ENCODE measurements around the gene EDEM2. TPM values are rescaled to one million over a fixed set of nuclear protein-coding genes. Genes with fewer than 3 reads are reported as not detected.
"Not testable (repeated sequence)": the region's sequence is repeated elsewhere in the genome, so short reads cannot be mapped to it uniquely, and the experiment has no call there.

EDEM2 gene
- total RNA-seq, 1 donor from 2014 or later: 33.4 TPM

DNA sequence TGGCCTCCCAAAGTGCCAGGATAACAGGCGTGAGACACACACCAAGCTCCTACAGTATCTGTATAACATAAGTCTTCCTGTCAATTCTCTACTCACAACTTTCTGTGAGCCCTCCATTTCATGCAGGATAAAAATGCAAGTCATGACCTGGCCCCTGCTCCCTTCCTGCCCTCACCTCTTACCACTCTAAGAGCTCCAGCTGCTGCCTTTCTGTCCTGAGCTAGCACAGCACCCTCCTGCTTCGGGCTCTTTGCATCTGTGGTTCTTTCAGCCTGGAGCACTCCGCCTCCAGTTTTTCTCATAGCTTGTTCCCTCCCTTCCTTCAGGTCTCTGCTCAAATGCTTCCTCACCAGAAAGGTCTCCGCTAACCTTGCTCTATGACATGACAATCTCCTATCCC, 30.9 kb downstream of the EDEM2 start:
- Mint-ChIP-seq H3K9me3 (ENCODE audit: unreplicated experiment) (peaks cover 2% of the 10 kb centered on the region), H3K4me3 (ENCODE audit: unreplicated experiment) (no peak overlapping the region), H3K27ac (ENCODE audit: unreplicated experiment) (no peak overlapping the region)

DNA sequence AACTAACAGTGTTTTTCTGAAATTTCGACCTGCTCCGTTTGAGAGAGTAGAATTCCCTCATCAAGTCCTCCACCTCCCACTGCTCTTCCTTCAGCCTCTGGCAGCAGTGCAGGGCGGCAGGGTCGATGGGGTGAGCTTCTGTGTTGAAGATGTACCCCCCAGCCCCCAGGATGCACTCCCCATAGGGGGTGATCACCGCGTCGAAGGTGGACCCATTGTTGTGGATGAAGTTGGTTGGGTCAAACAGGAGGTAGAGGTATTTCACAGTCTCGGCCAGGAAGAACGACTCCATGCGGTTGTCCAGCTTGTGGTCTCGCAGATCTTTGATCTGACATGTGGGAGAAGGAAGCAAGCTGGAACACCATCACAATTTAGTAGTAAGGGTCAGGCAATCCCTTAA, 31.5 kb downstream of the EDEM2 start:
- Histone ChIP-seq H3K4me3 (ENCODE audit: insufficient read depth, low read depth, low read length) (no peak overlapping the region), H3K4me2 (ENCODE audit: low read length) (no peak overlapping the region), H3K9ac (ENCODE audit: low read length) (no peak overlapping the region), H3K27me3 (ENCODE audit: insufficient read depth, low read length) (no peaks in the 10 kb centered on the region), H3K79me2 (ENCODE audit: insufficient read depth, low read length) (no peaks in the 10 kb centered on the region), H3K4me1 (ENCODE audit: insufficient read depth, low read length) (peaks cover 24% of the 10 kb centered on the region), H4K20me1 (ENCODE audit: insufficient read depth, low read length) (no peaks in the 10 kb centered on the region), H3K27ac (ENCODE audit: low read depth, low read length) (no peak overlapping the region), H3K36me3 (ENCODE audit: insufficient read depth, low read length) (peaks cover 18% of the 10 kb centered on the region), H3K9me3 (ENCODE audit: insufficient read depth, low read depth, low read length) (no peaks in the 10 kb centered on the region), H2AFZ (ENCODE audit: low read depth, low read length) (no peak overlapping the region)
- peaks cover 20% of the 10 kb centered on the region for H3K4me1 Mint-ChIP-seq (ENCODE audit: low read depth, unreplicated experiment)
- FAIRE-seq (no peak), DNase-seq (ENCODE audit: low read depth) (no peak)
- peaks cover 2% of the 10 kb centered on the region for H3K9me3 Mint-ChIP-seq (ENCODE audit: unreplicated experiment)
- no peak overlapping the region for H3K4me3 Mint-ChIP-seq (ENCODE audit: unreplicated experiment)
- no peaks in the 10 kb centered on the region for H3K27me3 Mint-ChIP-seq (ENCODE audit: low read depth, unreplicated experiment)
- TF ChIP-seq EZH2 (IDR thresholded peaks at IDR 0.05; ENCODE audit: insufficient read depth, low read length): no peak
- TF ChIP-seq, protein P1, sequence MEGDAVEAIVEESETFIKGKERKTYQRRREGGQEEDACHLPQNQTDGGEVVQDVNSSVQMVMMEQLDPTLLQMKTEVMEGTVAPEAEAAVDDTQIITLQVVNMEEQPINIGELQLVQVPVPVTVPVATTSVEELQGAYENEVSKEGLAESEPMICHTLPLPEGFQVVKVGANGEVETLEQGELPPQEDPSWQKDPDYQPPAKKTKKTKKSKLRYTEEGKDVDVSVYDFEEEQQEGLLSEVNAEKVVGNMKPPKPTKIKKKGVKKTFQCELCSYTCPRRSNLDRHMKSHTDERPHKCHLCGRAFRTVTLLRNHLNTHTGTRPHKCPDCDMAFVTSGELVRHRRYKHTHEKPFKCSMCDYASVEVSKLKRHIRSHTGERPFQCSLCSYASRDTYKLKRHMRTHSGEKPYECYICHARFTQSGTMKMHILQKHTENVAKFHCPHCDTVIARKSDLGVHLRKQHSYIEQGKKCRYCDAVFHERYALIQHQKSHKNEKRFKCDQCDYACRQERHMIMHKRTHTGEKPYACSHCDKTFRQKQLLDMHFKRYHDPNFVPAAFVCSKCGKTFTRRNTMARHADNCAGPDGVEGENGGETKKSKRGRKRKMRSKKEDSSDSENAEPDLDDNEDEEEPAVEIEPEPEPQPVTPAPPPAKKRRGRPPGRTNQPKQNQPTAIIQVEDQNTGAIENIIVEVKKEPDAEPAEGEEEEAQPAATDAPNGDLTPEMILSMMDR (IDR thresholded peaks at IDR 0.05; ENCODE audit: insufficient read depth, low read depth, low read length): no peak
- peaks cover 21% of the 10 kb centered on the region for H3K36me3 Mint-ChIP-seq (ENCODE audit: low read depth, unreplicated experiment)
- H3K27ac Mint-ChIP-seq (ENCODE audit: unreplicated experiment): no peak overlapping the region

More for the DNA sequence above, 30.9 kb downstream of the EDEM2 start:
- H3K4me1 Mint-ChIP-seq (ENCODE audit: low read depth, unreplicated experiment): peaks cover 15% of the 10 kb centered on the region
- TF ChIP-seq, protein P1 (IDR thresholded peaks at IDR 0.05; ENCODE audit: insufficient read depth, low read depth, low read length): no peak
- no peak for TF ChIP-seq EZH2 (IDR thresholded peaks at IDR 0.05; ENCODE audit: insufficient read depth, low read length)
- Histone ChIP-seq H4K20me1 (ENCODE audit: insufficient read depth, low read length) (no peaks in the 10 kb centered on the region), H3K4me3 (ENCODE audit: insufficient read depth, low read depth, low read length) (no peak overlapping the region), H3K27ac (ENCODE audit: low read depth, low read length) (no peak overlapping the region), H3K9ac (ENCODE audit: low read length) (no peak overlapping the region), H2AFZ (ENCODE audit: low read depth, low read length) (no peak overlapping the region), H3K9me3 (ENCODE audit: insufficient read depth, low read depth, low read length) (no peaks in the 10 kb centered on the region), H3K4me2 (ENCODE audit: low read length) (no peak overlapping the region), H3K36me3 (ENCODE audit: insufficient read depth, low read length) (peaks cover 18% of the 10 kb centered on the region), H3K79me2 (ENCODE audit: insufficient read depth, low read length) (no peaks in the 10 kb centered on the region), H3K4me1 (ENCODE audit: insufficient read depth, low read length) (peaks cover 20% of the 10 kb centered on the region), H3K27me3 (ENCODE audit: insufficient read depth, low read length) (no peaks in the 10 kb centered on the region)
- no peak for FAIRE-seq
- H3K36me3 Mint-ChIP-seq (ENCODE audit: low read depth, unreplicated experiment): peaks cover 25% of the 10 kb centered on the region
- no peaks in the 10 kb centered on the region for H3K27me3 Mint-ChIP-seq (ENCODE audit: low read depth, unreplicated experiment)
- no peak for DNase-seq (ENCODE audit: low read depth)

DNA sequence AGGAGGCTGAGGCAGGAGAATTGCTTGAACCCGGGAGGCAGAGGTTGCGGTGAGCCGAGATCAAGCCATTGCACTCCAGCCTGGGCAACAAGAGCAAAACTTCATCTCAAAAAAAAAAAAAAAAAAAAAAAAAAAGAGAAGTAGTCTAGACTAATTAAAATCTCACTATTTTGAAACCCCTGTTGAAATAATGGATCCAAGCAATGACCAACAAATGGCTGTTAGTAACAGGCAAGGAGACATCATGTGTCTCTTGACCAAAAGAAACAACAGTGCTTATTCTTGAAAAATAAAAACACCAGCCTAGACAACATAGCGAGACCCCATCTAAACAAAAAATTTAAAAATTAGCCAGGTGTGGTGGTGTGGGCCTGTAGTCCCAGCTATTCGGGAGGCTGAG, 34.9 kb downstream of the EDEM2 start:
- Mint-ChIP-seq H3K36me3 (ENCODE audit: low read depth, unreplicated experiment) (peaks cover 11% of the 10 kb centered on the region), H3K4me1 (ENCODE audit: low read depth, unreplicated experiment) (peaks cover 17% of the 10 kb centered on the region), H3K27ac (ENCODE audit: unreplicated experiment) (peak overlapping the region; percentile 98)
- H3K9me3 ChIP-seq (ENCODE audit: insufficient read depth, low read depth, low read length); H4K20me1 ChIP-seq (ENCODE audit: insufficient read depth, low read length); DNase-seq (ENCODE audit: low read depth); H3K4me3 ChIP-seq (ENCODE audit: insufficient read depth, low read depth, low read length); H2AFZ ChIP-seq (ENCODE audit: low read depth, low read length); FAIRE-seq; H3K27me3 ChIP-seq (ENCODE audit: insufficient read depth, low read length); H3K27ac ChIP-seq (ENCODE audit: low read depth, low read length); H3K27me3 Mint-ChIP-seq (ENCODE audit: low read depth, unreplicated experiment); H3K79me2 ChIP-seq (ENCODE audit: insufficient read depth, low read length); H3K4me2 ChIP-seq (ENCODE audit: low read length); H3K36me3 ChIP-seq (ENCODE audit: insufficient read depth, low read length); H3K4me3 Mint-ChIP-seq (ENCODE audit: unreplicated experiment); H3K9ac ChIP-seq (ENCODE audit: low read length); H3K9me3 Mint-ChIP-seq (ENCODE audit: unreplicated experiment): not testable (repeated sequence)
- H3K4me1 ChIP-seq (ENCODE audit: insufficient read depth, low read length): peaks cover 13% of the 10 kb centered on the region
